ENCODE measurements around the gene SSBP3.
"Not testable (repeated sequence)": the region's sequence is repeated elsewhere in the genome, so short reads cannot be mapped to it uniquely, and the experiment has no call there.

SSBP3 gene

DNA sequence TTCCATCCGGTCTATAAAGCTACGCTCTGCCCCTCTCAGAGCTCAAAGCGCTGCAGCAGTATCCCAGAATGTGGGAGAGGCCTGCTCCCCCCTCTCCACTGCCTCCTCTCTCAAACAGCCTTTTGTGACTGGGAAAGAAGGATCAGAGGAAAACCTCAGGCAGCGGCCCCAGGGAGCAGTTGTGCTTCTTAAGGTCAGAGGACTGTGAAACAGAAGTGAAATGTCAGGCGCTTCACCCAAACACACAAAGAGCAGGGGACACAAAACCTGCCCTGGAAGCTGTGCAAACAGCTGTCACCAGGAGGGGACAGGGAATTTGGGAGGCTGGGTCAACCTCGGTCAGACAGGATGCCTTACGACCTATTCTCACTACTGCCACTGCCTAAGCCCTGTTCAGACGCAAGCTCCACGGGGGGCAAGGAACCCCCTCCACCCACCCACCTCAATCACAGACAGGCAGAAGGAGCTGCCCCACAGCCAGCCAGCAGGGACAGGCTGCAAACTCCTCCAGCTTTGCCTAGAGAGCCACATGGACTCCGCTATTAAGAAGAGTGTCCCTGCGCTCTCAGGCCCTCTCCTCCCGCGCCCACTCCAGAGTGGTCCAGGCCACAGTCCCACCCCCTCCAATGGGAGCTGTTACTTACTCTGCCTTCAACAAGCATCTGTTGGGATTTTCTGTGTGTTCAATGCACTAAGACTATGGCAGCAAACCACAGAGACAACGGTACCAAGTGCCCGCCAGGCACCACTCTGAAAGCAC, 14.6 kb downstream of the SSBP3 start:
- FAIRE-seq = no peak

DNA sequence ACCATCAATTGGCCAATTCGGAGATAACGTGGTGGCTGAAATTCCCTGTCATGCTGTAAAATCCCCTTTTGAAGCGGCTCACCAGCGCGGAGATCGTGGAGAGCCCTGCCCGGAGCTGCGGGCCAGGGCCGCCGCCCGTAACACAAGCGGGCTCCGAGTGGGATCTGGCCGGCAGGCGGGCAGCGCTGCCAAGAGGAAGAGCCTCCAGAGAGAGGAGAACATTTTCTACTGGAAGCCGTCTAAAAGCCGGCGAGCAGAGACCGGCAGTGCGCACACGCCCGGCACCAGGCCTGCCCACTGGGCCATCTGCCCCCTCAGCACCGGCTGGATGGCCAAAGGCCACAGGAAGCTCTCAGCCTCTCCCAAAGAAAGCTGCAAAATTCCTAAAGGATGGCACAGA, 15.5 kb downstream of the SSBP3 start:
- no peak for FAIRE-seq

DNA sequence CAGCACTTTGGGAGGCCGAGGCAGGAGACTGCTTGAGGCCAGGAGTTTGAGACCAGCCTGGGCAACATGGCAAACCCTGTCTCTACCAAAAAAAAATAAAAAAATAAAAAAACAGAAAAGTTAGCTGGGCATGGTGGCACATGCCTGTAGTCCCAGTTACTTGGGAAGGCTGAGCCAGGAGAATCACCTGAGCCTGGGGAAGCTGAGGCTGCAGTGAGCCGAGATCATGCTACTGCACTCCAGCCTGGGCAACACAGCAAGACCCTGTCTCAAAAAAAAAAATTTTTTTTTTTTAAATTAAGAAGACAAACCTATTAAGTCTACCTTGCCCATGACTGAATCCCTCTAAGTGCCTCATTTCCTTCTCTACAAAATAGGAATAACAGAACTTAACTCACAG, 16.6 kb downstream of the SSBP3 start:
- not testable (repeated sequence) for FAIRE-seq

DNA sequence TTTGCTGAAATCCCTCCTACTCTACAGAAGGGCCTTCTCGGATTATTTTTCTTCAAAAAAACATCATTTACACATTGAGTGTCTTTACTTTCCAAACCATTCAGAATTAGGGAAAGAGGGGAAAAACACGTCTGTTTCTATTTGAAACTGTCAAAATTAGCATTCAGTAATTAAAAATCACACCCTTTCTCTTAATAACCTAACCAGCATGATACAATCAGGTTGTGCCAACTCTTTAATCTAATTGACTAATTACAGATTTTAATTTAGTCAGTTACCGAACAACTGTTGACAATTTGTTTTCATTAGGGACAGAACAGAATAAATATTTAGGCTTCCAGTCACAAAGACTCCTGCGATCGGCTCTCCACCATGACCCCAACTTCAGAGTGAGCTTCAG, 18.8 kb downstream of the SSBP3 start:
- FAIRE-seq = no peak

DNA sequence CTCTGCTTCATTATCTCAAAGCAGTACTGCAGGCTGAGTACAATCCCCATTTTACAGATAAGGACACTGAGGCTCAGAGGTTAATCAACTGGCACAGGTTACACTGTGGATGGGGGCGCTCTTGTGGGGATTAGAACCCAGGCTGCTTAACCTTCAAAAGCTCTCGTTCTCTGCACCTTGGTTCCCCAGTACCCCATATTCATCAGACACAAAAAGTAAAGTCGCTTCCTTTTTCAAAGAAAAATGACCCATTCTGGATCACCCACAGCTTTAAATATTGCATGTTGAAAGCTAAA, 20.5 kb downstream of the SSBP3 start:
- FAIRE-seq = no peak

DNA sequence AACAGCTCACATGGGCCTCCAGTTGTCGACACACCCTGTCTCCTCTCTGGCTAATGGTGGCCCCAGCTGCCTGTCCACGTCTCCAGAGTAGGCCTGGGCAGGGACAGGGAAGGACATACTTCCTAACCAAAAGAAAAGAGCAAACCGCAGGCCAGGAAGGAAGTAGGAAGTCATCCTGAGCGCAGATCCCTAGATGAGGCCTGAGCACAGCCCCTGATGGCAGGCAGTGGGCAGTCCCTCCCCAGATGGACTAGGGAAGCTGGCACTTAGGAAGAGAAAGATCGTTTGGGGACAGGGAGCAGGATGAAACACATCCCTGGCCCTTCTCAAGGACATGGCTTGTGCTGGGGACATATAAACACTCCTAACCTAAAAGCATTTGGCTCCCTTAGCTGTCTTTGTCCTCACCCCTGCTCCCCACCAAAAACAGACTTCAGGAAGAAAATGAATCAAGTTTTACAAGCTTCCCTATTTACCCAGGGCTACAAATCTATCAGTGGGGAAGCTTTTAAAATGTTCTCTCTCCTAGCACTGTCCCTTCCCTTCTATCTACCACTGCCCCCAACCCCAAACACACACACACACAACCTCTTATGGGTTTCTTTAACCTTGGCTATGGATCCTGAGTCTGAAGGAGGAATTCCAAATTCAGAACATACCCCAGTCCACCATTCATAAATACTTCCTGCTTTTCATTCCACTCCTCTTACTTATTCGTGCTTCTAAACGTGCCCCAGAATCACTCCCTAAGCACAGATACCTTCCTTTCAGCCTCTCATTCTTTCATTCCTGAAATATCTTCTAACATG, 21.1 kb downstream of the SSBP3 start:
- no peak for FAIRE-seq

DNA sequence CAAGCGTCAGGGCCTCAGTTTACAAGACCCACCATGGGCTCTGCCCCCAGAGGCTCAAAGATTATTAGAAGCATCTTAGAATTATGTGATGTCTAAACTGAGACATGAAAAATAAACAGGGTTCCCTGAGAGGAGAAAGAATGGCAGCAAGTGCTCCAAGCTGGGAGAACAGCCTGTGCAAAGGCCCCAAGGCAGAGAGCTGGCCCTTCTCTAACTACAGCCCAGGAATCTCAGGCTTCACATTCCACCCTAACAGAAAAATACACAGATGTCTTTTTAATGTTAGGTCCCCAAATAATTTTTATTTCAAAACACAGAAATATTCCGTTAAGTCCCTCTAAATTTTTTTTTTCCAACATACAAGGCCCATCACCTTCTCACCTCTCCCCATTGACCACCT, 21.7 kb downstream of the SSBP3 start:
- FAIRE-seq = no peak

DNA sequence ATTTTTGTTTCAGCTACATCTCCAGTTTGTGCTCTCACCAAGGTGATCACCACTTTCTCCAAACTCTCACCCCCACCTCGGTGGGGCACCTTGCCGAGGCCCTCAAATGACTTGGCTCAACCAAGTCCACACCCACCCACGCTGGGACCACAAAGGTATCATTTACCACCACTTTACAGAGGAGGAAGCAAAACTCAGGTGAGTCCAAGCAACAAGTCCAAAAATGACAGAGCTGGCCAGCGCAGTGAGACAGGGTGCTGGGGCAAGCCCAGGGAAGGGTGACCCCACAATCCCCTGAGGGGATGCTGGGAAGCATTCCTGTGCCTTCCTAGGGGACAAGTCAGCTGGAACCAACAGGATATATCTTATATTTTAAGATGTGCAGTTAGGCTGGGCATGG, 24.7 kb downstream of the SSBP3 start:
- FAIRE-seq = no peak

DNA sequence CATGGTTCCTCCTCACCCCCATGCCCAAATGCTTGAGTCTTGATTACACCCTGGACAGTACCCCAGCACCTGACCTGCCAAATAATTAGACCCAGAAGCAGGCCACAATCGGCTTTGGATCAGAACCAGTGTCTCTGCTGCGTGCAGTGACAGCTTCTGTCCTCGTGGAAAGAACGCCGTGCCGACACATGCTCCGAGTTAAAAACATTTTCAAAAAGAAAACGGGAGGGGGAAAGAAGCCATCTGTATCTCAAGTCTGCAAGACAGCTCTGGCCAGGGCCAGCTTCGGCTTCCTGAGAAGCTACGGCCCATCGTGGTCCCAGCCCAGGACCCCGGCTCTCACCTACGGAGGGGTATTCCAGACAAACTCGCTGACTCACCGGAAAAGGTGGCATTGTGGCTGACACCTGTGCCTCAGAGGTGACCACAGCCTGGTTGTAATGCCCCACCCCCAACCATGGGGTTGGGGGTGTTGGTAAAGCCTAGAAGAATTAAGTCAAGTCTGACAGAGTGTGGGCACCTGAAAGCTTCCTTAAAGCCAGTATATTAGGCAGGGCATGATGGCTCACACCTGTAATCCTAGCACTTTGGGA, 25.8 kb downstream of the SSBP3 start:
- FAIRE-seq = no peak

DNA sequence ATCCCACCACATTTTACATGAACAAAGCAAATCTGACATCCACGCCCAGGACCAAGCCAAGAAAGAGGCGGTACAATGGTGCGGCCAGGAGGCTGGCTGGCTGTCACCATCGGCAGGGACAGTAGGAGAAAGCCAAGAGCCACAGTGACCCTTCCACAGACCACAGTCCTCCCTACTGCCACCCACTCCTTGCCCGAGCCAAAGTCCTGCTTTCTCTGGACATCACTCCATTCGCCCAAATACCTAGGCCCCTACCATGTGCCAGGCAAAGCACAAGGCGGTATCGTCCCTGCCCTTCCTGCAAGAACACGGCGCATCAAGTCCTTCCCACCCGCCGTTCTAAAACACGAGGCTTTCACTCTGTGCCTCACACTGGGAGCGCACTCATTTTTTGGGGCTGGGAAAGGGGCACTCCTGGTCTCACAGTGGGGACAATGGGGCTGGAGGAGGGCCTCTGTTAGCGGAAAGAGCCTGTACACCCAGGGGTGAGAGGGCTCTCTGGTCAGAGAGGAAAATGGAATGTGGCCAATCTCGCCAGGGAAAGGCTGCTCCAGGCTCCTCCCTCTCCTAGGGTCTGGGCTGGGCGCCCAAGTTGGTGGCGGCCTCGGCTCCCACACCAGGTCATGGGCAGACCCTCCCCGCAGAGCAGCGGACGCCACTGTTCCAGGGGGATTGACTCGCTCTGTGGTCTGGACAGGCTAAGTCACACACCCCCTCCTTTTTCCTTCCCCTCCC, 26.5 kb downstream of the SSBP3 start:
- no peak for FAIRE-seq

DNA sequence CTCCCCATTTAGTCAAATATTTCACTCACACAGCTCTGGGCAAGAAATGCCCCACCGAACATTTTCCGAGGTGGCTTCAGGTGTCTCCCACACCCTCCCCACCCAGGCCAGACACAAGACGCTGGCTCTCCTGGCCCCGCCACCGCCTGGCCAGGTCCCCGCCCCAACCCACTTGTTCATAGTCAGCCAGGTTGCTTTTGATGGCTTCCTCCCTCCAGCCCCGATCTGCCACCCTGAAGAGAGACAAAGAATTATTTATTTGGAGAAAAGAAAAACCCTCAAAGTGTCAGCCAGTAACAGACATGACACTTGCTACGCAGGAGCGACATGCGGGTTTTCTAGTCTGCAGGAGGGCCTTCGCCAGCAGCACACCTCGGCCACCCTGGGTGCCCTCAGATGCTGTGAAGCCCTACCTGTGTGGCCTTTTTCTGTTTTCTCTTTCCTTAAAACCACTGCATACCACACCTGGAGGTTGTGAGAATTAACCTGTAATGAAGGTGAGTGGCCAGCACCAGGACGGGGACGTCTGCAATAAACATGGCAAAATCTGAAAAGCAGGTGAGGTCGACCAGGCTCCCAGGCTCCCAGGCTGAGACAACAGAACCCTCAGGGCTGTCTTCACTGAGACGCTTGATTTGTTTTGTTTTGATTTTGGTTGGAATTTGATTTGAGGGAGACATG, 27.2 kb downstream of the SSBP3 start:
- no peak for FAIRE-seq

DNA sequence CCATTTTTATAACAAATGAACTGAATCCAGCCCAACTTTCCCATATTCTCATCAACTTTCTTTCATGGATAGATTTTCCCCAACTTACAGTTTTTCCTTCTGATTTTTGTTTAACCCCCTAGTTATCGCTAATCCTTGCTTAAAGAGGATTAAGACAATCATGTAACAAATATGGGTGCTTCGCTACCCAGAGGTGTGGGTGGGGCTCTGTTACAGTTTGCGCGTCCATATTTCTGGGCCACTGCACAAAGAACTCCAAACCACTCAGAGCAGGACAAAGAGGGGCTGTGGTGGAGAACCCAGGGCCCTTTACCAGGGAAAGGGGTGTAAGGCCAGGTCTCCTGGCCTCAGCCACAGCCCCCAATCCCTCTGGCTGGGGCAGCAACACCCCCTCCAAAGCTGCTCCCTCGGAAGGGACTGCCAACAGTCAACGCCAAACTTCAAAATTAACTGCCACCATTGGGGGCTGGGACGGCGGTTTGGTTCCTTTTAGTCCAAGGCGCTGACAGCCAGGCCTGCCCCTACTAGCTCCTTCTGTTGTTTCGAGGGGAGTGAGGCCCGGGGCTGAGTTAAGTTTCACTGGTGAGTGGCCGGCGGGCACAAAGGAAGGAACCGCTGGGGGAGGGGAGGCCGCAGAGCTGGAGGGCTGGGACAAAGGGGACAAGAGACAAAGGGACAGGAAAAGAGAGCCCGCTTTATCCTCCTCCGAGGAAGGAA, 27.9 kb downstream of the SSBP3 start:
- no peak for FAIRE-seq

DNA sequence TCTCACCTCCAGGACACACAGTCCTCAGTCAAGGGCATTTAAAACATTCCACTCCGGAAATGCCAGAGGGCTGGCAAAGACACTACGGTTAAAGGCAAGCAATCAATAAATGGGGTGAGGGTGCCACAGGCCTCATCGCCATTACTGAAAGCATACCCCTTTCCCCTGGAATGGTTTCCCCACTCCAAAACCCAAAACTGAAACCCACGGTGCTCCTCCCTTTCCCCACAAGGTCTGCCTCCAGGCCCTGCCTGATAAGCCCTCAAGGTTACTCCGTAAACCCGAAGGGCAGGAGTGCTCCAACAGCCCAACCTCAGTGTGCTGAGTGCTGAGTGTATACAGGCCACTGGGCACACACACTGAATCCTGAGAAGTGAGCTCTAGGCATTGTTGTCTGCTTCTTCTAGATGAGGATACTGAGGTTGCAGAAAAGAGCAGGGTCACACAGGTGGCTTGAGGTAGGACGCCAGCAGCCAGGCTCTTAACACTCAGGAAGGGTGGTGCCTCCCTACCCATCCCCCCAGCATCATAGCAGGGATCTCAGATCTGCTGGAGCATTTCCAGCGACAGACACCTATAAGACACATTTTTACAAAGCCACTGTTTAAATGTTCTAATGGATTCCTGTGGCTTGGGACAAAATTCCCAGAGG, 29.0 kb downstream of the SSBP3 start:
- FAIRE-seq = no peak

DNA sequence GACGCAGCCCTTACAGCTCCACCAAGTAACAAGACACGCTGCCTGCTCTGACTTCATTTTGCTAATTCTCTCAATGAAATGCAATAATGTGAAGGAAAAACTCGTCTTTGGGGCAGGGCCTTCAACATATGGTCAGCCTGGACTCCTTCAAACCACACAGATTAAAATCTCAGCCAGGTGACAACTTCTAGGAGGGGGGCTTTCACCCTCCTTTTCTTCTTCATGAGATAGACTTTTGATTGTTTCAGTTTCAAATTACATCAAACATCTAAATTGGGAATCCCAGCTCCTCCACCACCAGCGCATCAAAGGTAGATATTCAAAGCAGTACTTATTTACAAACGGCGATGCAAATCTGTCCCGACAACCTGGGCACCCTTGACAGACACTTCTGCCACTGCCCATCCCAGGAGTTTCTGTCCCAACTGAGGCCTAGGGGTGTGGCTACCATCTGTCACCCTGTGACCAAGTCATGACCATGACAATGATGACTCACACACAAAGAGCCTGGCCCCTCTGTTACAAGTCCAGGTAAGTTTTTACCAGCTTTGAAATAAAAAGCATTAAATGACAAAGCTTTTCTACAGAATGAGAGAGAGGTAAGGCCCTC, 29.7 kb downstream of the SSBP3 start:
- FAIRE-seq = no peak

DNA sequence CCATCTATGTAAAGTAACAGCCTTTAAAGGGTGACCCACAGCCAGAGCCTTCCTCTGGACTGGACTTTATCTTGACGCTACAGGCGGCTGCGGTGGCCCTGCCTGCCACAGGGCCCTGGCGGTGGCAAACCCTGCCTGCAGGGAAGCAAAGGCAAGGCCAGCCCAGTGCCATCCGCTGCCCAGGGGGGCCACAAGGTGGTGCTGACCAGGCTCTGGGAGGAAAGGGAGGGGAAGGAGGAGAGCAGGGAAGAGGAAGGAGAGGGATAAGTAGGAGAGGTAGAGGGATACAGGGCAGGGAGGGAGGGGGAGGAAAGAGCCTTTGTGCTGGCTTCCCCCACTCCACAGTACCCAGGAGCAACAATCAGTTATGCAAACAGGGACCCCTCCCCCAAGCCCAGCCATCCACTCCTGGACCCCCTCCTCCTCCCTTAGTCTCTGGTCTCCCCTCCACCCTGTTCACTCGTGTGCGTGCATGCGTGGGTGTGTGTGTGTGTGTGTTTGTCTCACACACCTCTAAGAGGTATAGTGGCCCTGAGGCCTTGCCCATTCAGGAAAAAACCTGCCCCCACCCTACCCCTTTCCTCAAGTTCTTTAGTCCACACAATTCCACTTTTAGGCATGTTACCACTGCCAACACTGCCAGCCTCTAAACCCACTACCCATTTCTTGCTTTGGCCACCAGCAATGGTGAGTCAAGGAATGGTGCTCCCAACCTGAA, 30.3 kb downstream of the SSBP3 start:
- no peak for FAIRE-seq

DNA sequence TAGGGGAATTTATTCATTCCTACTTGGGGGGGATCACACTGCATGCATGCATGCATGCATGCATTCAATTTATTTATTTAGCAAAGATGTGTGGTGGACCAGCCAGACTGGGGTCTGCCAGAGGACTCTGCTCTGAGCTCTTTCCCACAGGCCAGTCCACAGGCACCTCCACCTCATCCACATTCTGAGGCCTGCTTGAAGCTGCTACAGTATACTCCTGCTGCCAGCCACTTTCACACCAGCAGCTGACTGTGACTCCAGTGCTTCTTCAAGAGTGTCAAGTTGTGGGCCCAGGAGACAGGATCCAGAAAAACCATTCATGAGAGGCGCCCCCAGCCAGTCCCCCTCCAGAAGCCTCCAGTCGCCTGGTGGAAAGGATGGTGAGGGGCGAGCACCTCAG, 30.9 kb downstream of the SSBP3 start:
- no peak for FAIRE-seq

DNA sequence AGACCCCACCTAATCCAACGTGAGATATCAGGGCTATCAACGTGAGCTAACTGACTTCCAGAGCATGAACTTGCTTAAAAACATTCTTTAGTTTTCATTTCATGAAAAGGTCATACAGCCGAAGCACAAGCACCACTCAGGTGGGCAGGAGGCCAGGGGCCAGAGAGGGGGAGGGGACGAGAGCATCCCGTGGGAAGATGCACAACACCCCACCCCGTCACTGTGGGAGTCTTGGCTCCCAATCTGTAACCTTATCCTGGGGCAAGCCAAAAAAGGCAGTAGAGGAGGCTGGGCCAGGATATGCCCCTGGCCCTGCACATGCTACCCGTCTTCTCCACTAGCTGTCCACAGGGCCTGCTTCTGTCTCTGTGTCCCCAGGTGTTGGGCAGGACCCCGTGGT, 31.4 kb downstream of the SSBP3 start:
- FAIRE-seq = no peak

DNA sequence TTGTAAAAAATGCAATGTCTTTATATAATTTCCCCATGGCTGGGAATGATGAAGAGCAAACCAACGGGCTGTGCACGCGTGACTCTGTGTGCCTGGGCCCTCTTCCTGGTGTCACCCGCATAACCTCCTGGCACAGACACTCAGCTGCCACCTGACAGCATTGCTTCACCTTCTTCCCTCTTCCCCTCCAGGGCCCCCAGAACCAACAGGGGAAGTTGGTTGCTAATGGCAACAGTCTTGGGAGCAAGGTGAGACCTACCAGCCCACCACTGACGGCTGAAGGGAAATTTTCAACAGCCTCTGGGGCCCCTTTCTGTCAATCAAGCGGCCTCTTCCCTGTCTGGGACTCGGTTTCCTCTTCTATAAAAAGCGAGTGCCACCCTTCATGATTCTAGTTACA, 33.2 kb downstream of the SSBP3 start:
- FAIRE-seq = no peak

DNA sequence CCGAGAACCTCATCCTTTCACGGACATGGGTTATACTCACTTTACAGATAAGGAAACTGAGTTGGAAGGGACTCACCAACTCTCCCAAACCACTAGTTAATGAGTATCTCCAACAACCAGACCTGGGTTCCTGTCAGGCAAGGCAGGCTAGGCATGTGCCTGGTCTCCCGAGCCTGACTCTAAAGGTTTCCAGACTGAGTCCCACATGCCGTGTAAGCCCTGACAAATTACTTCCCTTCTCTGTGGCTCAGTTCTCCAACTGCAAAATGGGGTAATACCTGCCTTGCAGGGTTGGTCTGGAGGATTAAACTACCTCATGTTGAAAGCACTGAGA, 34.3 kb downstream of the SSBP3 start:
- FAIRE-seq = no peak

DNA sequence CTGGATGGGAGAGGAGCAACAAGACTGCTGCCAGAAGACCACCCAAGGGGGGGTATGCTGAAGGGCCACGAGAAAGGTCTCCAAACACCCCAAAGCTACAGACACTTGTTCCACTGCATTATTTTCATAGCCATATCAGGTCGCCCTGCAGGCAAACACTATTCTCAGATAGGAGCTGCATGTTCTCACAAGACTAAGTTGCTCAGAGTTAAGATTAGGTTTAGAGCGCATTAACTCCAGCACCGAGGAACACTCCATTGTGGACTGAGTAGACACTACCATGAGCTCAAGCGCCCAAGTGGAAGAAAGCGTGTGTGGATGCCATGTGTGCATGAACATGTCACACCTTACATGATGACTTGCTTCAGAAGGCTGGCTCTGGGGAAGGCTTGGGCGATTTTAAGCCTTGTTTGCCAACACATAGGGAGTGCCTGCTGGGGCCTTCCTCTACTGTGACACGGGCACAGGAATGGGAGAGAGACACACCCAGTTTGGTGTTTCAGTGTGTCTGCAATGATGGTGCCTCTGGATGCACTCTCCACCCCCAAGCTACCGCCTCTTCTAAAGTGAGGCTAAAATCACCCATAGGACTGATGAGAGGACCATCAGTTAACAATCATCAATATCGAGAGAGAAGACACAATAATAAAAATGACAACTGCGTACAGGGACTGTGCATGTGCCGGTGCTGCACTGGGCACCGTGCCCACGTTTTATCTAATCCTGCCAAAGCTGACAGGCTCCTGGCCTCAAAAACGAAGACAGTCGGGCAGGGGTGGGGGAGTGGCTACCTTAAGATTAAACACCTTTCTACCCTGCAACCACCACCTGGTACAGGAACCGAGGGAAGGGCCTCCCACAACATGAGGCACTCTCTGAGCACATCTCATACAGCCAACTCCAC, 34.9 kb downstream of the SSBP3 start:
- FAIRE-seq = no peak

Data from A204.1 (cell line).